ENCODE data around the gene KRT3. TPM values are rescaled to one million over a fixed set of nuclear protein-coding genes. Genes with fewer than 3 reads are reported as not detected.

Gene KRT3
- total and polyA plus RNA-seq, 12 donors: not detected

- Histone ChIP-seq H3K27ac (no peak overlapping the region), H3K36me3 (replicated peaks in 1 of 2) (no peaks in the 10 kb centered on the region), H3K4me3 (no peak overlapping the region), H3K9me3 (replicated peaks in 1 of 3) (no peaks in the 10 kb centered on the region), H3K27me3 (no peaks in the 10 kb centered on the region), H3K4me1 (replicated peaks in 1 of 2) (no peaks in the 10 kb centered on the region)
- WGBS, 4 donors: 78 to 82% (median 81%) methylated on average over 3 of the region's 3 CpGs
- no peak for TF ChIP-seq CTCF (IDR thresholded peaks at IDR 0.05)
- no peak for TF ChIP-seq POLR2A (IDR thresholded peaks at IDR 0.05)
- intact Hi-C loops (cut with DNase I): no loop called here
- no peak for DNase-seq
Observed at GRCh38 chr12:52755533-52755932, 40.4 kb downstream of the KRT3 start.

GRCh38 chr12:52754135-52754534 lies 41.8 kb downstream of the KRT3 start:
- Histone ChIP-seq H3K36me3 (replicated peaks in 1 of 2) (no peaks in the 10 kb centered on the region), H3K27ac (no peak overlapping the region), H3K9me3 (replicated peaks in 1 of 3) (no peaks in the 10 kb centered on the region), H3K4me3 (no peak overlapping the region), H3K27me3 (no peaks in the 10 kb centered on the region), H3K4me1 (replicated peaks in 1 of 2) (no peaks in the 10 kb centered on the region)
- no peak for DNase-seq
- intact Hi-C loops (cut with DNase I): no loop called here
- no peak for TF ChIP-seq CTCF (IDR thresholded peaks at IDR 0.05)
- TF ChIP-seq POLR2A (IDR thresholded peaks at IDR 0.05): no peak

- no peaks in the 10 kb centered on the region for H3K9me3 ChIP-seq (replicated peaks in 1 of 3)
- peaks cover 6% of the 10 kb centered on the region for H3K27me3 ChIP-seq
- TF ChIP-seq POLR2A (IDR thresholded peaks at IDR 0.05) (no peak), CTCF (IDR thresholded peaks at IDR 0.05) (no peak)
- DNase-seq: no peak
- H3K27ac ChIP-seq: no peak overlapping the region
- no peaks in the 10 kb centered on the region for H3K36me3 ChIP-seq (replicated peaks in 1 of 2)
- H3K4me3 ChIP-seq: no peak overlapping the region
- intact Hi-C loops (cut with DNase I): no loop called here
- 64 to 83% (median 73%) methylated on average over 2 to 3 of the region's 3 CpGs for WGBS, 4 donors
- no peaks in the 10 kb centered on the region for H3K4me1 ChIP-seq (replicated peaks in 1 of 2)
Observed at GRCh38 chr12:52753283-52753682, 42.6 kb downstream of the KRT3 start.

GRCh38 chr12:52752516-52752915 lies 43.4 kb downstream of the KRT3 start:
- Histone ChIP-seq H3K9me3 (replicated peaks in 1 of 3) (no peaks in the 10 kb centered on the region), H3K4me3 (no peak overlapping the region), H3K4me1 (replicated peaks in 1 of 2) (no peaks in the 10 kb centered on the region), H3K27ac (no peak overlapping the region), H3K36me3 (replicated peaks in 1 of 2) (no peaks in the 10 kb centered on the region), H3K27me3 (peaks cover 12% of the 10 kb centered on the region)
- intact Hi-C loops (cut with DNase I): no loop called here
- no peak for TF ChIP-seq CTCF (IDR thresholded peaks at IDR 0.05)
- no peak for TF ChIP-seq POLR2A (IDR thresholded peaks at IDR 0.05)
- WGBS, 4 donors: 73 to 87% (median 82%) methylated on average over 2 of the region's 2 CpGs
- no peak for DNase-seq
